HepG2 (cell line): Measurements from ENCODE around the gene TMEM107. TPM values are rescaled to one million over a fixed set of nuclear protein-coding genes. Genes with fewer than 3 reads are reported as not detected.

Experiments used
- ARID4A ChIP-seq: sonication (generic); formaldehyde crosslinking; IDR thresholded peaks from 2 replicates; pipeline ENCODE4 v1.5.0; 2020; ENCODE audit warnings: mild to moderate bottlenecking, missing genetic modification reagents, borderline replicate concordance
- EEA1 ChIP-seq: sonication (generic); formaldehyde crosslinking; IDR thresholded peaks from 2 replicates; pipeline ENCODE4 v1.5.1; 2020; ENCODE audit warnings: mild to moderate bottlenecking, missing genetic modification reagents, borderline replicate concordance
- FOXK1 ChIP-seq: sonication (generic); formaldehyde crosslinking; IDR thresholded peaks from 2 replicates; pipeline ENCODE4 v1.4.0; 2020; ENCODE audit warnings: low read depth, missing genetic modification reagents, borderline replicate concordance
- HMGXB4 ChIP-seq, 2 experiments: sonication (generic) in 1 of 2; formaldehyde crosslinking in 1 of 2; IDR thresholded peaks; 2 replicates each; pipeline versions ENCODE4 v1.4.0 to v1.6.1; 2018 to 2020; ENCODE audit warnings: missing genetic modification reagents in 2 of 2, borderline replicate concordance in 1 of 2, low read depth in 1 of 2, mild to moderate bottlenecking in 1 of 2, missing biosample characterization in 1 of 2
- LCORL ChIP-seq, 2 experiments: fragments of 450-650 bp in 1 of 2; sonication (generic) in 1 of 2; formaldehyde crosslinking in 1 of 2; IDR thresholded peaks; 2 replicates each; pipeline versions ENCODE4 v1.5.0 to v1.6.1; 2017 to 2020; ENCODE audit warnings: antibody characterized with exemption in 1 of 2, missing genetic modification reagents in 1 of 2
- MYPOP ChIP-seq: sonication (generic); formaldehyde crosslinking; IDR thresholded peaks from 2 replicates; pipeline ENCODE4 v1.8.1; 2023; ENCODE audit warnings: mild to moderate bottlenecking, moderate library complexity, missing genetic modification reagents
- RBM39 ChIP-seq: fragments of 200-400 bp; formaldehyde crosslinking; IDR thresholded peaks from one replicate; pipeline ENCODE4 v1.6.1; 2018; ENCODE audit warnings: antibody characterized with exemption, mild to moderate bottlenecking, low read depth, low read length; ENCODE audit not compliant: poor library complexity, severe bottlenecking
- RXRA ChIP-seq: sonication (generic); formaldehyde crosslinking; IDR thresholded peaks from 2 replicates; pipeline ENCODE4 v1.5.1; 2020; ENCODE audit warnings: missing genetic modification reagents
- SMARCE1 ChIP-seq: fragments of 450-650 bp; IDR thresholded peaks from 2 replicates; pipeline ENCODE4 v1.6.1; 2017; ENCODE audit warnings: borderline replicate concordance
- TBX2 ChIP-seq: sonication (generic); formaldehyde crosslinking; IDR thresholded peaks from 2 replicates; pipeline ENCODE4 v1.5.0; 2020; ENCODE audit warnings: missing genetic modification reagents, mild to moderate bottlenecking, borderline replicate concordance
- TFDP2 ChIP-seq: sonication (generic); formaldehyde crosslinking; IDR thresholded peaks from 2 replicates; pipeline ENCODE4 v1.4.0; 2020; ENCODE audit warnings: missing genetic modification reagents
- XRCC5 ChIP-seq: fragments of 200-400 bp; formaldehyde crosslinking; optimal IDR thresholded peaks from 2 replicates; pipeline ENCODE3; 2017; ENCODE audit warnings: mild to moderate bottlenecking, low read length
- ZBTB1 ChIP-seq: sonication (generic); formaldehyde crosslinking; IDR thresholded peaks from 2 replicates; pipeline ENCODE4 v1.4.0; 2020; ENCODE audit warnings: missing genetic modification reagents, borderline replicate concordance
- ZFP1 ChIP-seq: IDR thresholded peaks from 2 replicates; pipeline ENCODE4 v1.6.1; 2016
- ZFP37 ChIP-seq: sonication (generic); formaldehyde crosslinking; IDR thresholded peaks from 2 replicates; pipeline ENCODE4 v1.4.0; 2020; ENCODE audit warnings: missing genetic modification reagents, borderline replicate concordance
- ZMYM2 ChIP-seq: sonication (generic); formaldehyde crosslinking; IDR thresholded peaks from 2 replicates; pipeline ENCODE4 v1.8.0; 2022; ENCODE audit warnings: mild to moderate bottlenecking, missing genetic modification reagents
- ZNF354B ChIP-seq: sonication (generic); formaldehyde crosslinking; IDR thresholded peaks from 2 replicates; pipeline ENCODE4 v1.8.0; 2022; ENCODE audit warnings: mild to moderate bottlenecking, missing genetic modification reagents
- ZNF564 ChIP-seq: sonication (generic); formaldehyde crosslinking; IDR thresholded peaks from 2 replicates; pipeline ENCODE4 v1.8.1; 2023; ENCODE audit warnings: mild to moderate bottlenecking, missing genetic modification reagents
- ZNF780A ChIP-seq: sonication (generic); formaldehyde crosslinking; IDR thresholded peaks from 2 replicates; pipeline ENCODE4 v1.8.0; 2022; ENCODE audit warnings: mild to moderate bottlenecking, missing genetic modification reagents, moderate library complexity
- polyA plus RNA-seq, 8 experiments: library from polyadenylated mRNA; depleted of rRNA in 3 of 8; stranded (reverse) in 7 of 8; unstranded in 1 of 8; fragments of >200 nt; fragmentation: Illumina TruSeq in 4 of 8; extraction: Trizol in 4 of 8; gene quantifications; 2 replicates each; pipeline versions ENCODE4 v1.2.1 to v1.2.3, GENCODE V29; 2011 to 2016; ENCODE audit warnings: low read depth in 4 of 8, missing spikeins in 1 of 8, mixed read lengths in 1 of 8; ENCODE audit not compliant: insufficient read depth in 1 of 8
- total RNA-seq, 5 experiments: library from RNA; depleted of rRNA; stranded (reverse); fragments of >200 nt; fragmentation: Illumina TruSeq; extraction: Trizol; gene quantifications; 2 replicates each; pipeline ENCODE4 v1.2.3, GENCODE V29; 2016; ENCODE audit warnings: low read depth in 1 of 5

The TMEM107 gene
- total and polyA plus RNA-seq, 2 of the 13 experiments (the other 11 are each of a cell fraction or from before 2014, with no cell fraction given): 7.2 to 15.3 TPM

- TF ChIP-seq ARID4A (CRISPR knock-in tag) (peak; percentile 45), ZFP1 (CRISPR knock-in tag) (no peak), TFDP2 (CRISPR knock-in tag) (peak; percentile 49; the same call in 1 of the 2 replicates), MYPOP (CRISPR knock-in tag) (peak; percentile 7; the same call in 1 of the 2 replicates), ZNF354B (CRISPR knock-in tag) (no peak), SMARCE1 (no peak), EEA1 (CRISPR knock-in tag) (no peak), XRCC5 (no peak), FOXK1 (CRISPR knock-in tag) (no peak), RBM39 (no peak), HMGXB4 (CRISPR knock-in tag; IDR thresholded peaks at IDR 0.05; ENCODE audit: borderline replicate concordance in 1 of 2, low read depth in 1 of 2) (peak in 1 of 2 experiments; percentile 18; a peak in 2 of 4 replicates), TBX2 (no peak), ZNF780A (CRISPR knock-in tag) (no peak), ZFP37 (CRISPR knock-in tag) (no peak), LCORL (IDR thresholded peaks at IDR 0.05) (no peak), LCORL (CRISPR knock-in tag; IDR thresholded peaks at IDR 0.05) (no peak), RXRA (CRISPR knock-in tag) (0 out of 2 replicates have a peak, but pooled peaks have one; percentile 38), ZBTB1 (CRISPR knock-in tag) (no peak), ZNF564 (CRISPR knock-in tag) (no peak), ZMYM2 (CRISPR knock-in tag) (no peak)
Observed at GRCh38 chr17:8162997-8163977, 12.9 kb downstream of the TMEM107 start (continued).
